Panc1 (cell line): ENCODE results near the gene TMEM81. TPM values are rescaled to one million over a fixed set of nuclear protein-coding genes. Genes with fewer than 3 reads are reported as not detected.

Experiments used
- ATAC-seq: fragments of 200-7000 bp; cut with Tn5 transposase; 2 replicates; pipeline ENCODE4 v1.9.1; 2020; ENCODE audit warnings: mild to moderate bottlenecking, moderate library complexity
- BruUV-seq: library from RNA; stranded (reverse); fragments of 400-500 nt; replicated peaks from 2 replicates; lab custom pipeline; 2021; lab: Mats Ljungman, UMichigan
- CTCF ChIA-PET: fragments of 300-600 bp; sonication (Branson Sonifier 250); formaldehyde crosslinking; loops from one replicate; lab custom pipeline; 2022; ENCODE audit warnings: antibody characterized with exemption; lab: Charles Lee
- POLR2A ChIA-PET: fragments of 300-600 bp; sonication (Branson Sonifier 250); formaldehyde crosslinking; loops from one replicate; lab custom pipeline; 2022; ENCODE audit warnings: antibody characterized with exemption; lab: Charles Lee
- DNase-seq: peaks from one replicate; pipeline ENCODE4 v3.0.0-alpha.2; 2010; ENCODE audit warnings: low read depth, low spot score
- H3K27ac ChIP-seq: 2 replicates; pipeline ENCODE4 v1.5.1; 2011; ENCODE audit warnings: mild to moderate bottlenecking, low read length, inconsistent platforms
- H3K27me3 ChIP-seq: fragments of 200-500 bp; sonication (Bioruptor generic); 2 replicates; pipeline ENCODE4 v1.6.0; 2014; ENCODE audit warnings: low read length, inconsistent platforms; ENCODE audit not compliant: control insufficient read depth, insufficient read depth
- H3K36me3 ChIP-seq: fragments of 200-500 bp; sonication (Bioruptor generic); 2 replicates; pipeline ENCODE4 v1.5.1; 2014; ENCODE audit warnings: inconsistent platforms, mild to moderate bottlenecking, low read length, moderate library complexity; ENCODE audit not compliant: control insufficient read depth, insufficient read depth
- H3K4me1 ChIP-seq: 2 replicates; pipeline ENCODE4 v1.5.1; 2011; ENCODE audit warnings: inconsistent platforms, mild to moderate bottlenecking, low read length, moderate library complexity; ENCODE audit not compliant: control insufficient read depth, insufficient read depth
- H3K4me3 ChIP-seq, 2 experiments: 2 replicates each; pipeline ENCODE4 v1.5.1; 2011 to 2012; ENCODE audit warnings: low read depth in 2 of 2, low read length in 2 of 2, mild to moderate bottlenecking in 2 of 2, inconsistent platforms in 1 of 2, moderate library complexity in 1 of 2
- H3K9me3 ChIP-seq: fragments of 200-500 bp; sonication (Bioruptor generic); 2 replicates; pipeline ENCODE4 v1.5.1; 2014; ENCODE audit warnings: low read depth, mild to moderate bottlenecking, inconsistent platforms, low read length, moderate library complexity; ENCODE audit not compliant: control insufficient read depth, insufficient read depth
- CTCF ChIP-seq: fragments of 450-650 bp; IDR thresholded peaks from 2 replicates; pipeline ENCODE4 v1.5.1; 2017; ENCODE audit warnings: mild to moderate bottlenecking
- POLR2AphosphoS5 ChIP-seq: IDR thresholded peaks from 2 replicates; pipeline ENCODE4 v1.6.1; 2012; ENCODE audit warnings: mild to moderate bottlenecking, low read depth, low read length, moderate library complexity
- REST ChIP-seq, 2 experiments: IDR thresholded peaks; 2 replicates each; pipeline ENCODE4 v1.6.1; 2011 to 2012; ENCODE audit warnings: low read depth in 2 of 2, control low read depth in 1 of 2, low read length in 1 of 2, mild to moderate bottlenecking in 1 of 2, moderate library complexity in 1 of 2; ENCODE audit not compliant: insufficient read depth in 1 of 2
- SIN3A ChIP-seq: IDR thresholded peaks from 2 replicates; pipeline ENCODE4 v1.6.1; 2012; ENCODE audit warnings: low read depth, mild to moderate bottlenecking, low read length, moderate library complexity, borderline replicate concordance; ENCODE audit not compliant: insufficient read depth
- TCF7L2 ChIP-seq: IDR thresholded peaks from 2 replicates; pipeline ENCODE4 v1.6.1; 2011; ENCODE audit warnings: mild to moderate bottlenecking, low read depth, low read length, inconsistent platforms
- in situ Hi-C: cut with HindIII; loops from 2 replicates; pipeline ENCODE4 v1.10.0; 2016; ENCODE audit warnings: low sequenced_read_pairs, low pct_unique_long_range_greater_than_20kb
- intact Hi-C: fragments of 100-400 bp; cut with micrococcal nuclease; formaldehyde crosslinking; loops from one replicate; pipeline ENCODE4 v1.10.0; 2022; ENCODE audit not compliant: unreplicated experiment
- total RNA-seq: library from RNA; stranded (reverse); gene quantifications from one replicate; pipeline ENCODE4 v1.2.1, GENCODE V29; 2021; ENCODE audit not compliant: unreplicated experiment

TMEM81 gene
- total RNA-seq, 1 experiment from 2014 or later, result 4.0 TPM

- CTCF ChIA-PET, result no interaction called here
- Histone ChIP-seq H3K4me3 (no peak overlapping the region), H3K27ac (no peak overlapping the region), H3K4me1 (no peaks in the 10 kb centered on the region), H3K9me3 (no peaks in the 10 kb centered on the region), H3K36me3 (no peaks in the 10 kb centered on the region), H3K27me3 (no peaks in the 10 kb centered on the region)
- no TSS peak for BruUV-seq
- ATAC-seq (no peak), DNase-seq (no peak)
- in situ Hi-C loops (no loop called here), intact Hi-C loops (loop anchor here (10.0 kb wide), 1 partner anchor 125 kb away; no protein-coding TSS in a partner anchor)
- TF ChIP-seq POLR2AphosphoS5 (no peak), SIN3A (no peak), REST (IDR thresholded peaks at IDR 0.05; ENCODE audit: insufficient read depth in 1 of 2, low read depth in 2 of 2, low read length in 1 of 2) (no peak), TCF7L2 (no peak), CTCF (no peak)
- POLR2A ChIA-PET, result no interaction called here
Measured at GRCh38 chr1:205129447-205130029, 45.3 kb upstream of the TMEM81 start.

- no peaks in the 10 kb centered on the region for H3K9me3 ChIP-seq
- no peaks in the 10 kb centered on the region for H3K36me3 ChIP-seq
- H3K27me3 ChIP-seq, result no peaks in the 10 kb centered on the region
- no peak for DNase-seq
- no peak for ATAC-seq
- CTCF ChIA-PET, result no interaction called here
- BruUV-seq, result no TSS peak
- in situ Hi-C loops (no loop called here), intact Hi-C loops (loop anchor here (10.0 kb wide), 1 partner anchor 127 kb away; no protein-coding TSS in a partner anchor)
- no peak overlapping the region for H3K4me3 ChIP-seq
- TF ChIP-seq CTCF (no peak), TCF7L2 (no peak), SIN3A (no peak), POLR2AphosphoS5 (no peak), REST (IDR thresholded peaks at IDR 0.05; ENCODE audit: insufficient read depth in 1 of 2, low read depth in 2 of 2, low read length in 1 of 2) (no peak)
- H3K27ac ChIP-seq, result no peak overlapping the region
- POLR2A ChIA-PET, result no interaction called here
- H3K4me1 ChIP-seq, result peaks cover under 1% of the 10 kb centered on the region; the same call in 1 of the 2 replicates
Measured at GRCh38 chr1:205128050-205128449, 43.8 kb upstream of the TMEM81 start.
